Measurements from ENCODE around the gene TRIM29.

DNA sequence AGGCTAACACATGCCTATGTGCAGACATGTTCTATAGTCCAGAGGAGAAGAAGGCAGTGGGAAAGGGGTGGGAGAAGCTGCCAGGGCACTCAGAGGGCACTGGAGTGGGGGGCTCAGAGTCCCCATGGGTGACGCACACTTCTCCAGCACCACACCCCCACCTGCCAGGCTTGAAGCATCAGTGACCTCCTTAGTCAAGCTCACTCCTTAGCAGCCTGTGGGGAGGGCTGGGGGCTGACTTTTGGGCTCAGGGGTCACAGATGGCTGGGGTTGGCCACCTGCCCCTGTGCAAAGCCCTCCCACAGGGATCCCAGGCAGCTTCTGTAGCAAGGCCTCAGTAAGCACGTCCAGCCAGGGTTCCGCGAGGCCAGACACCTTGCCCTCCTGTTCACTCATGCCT lies 18.8 kb downstream of the TRIM29 start:
- TF ChIP-seq CTCF (conservative IDR thresholded peaks at IDR 0.05) = no peak
- TF ChIP-seq EZH2 (IDR thresholded peaks at IDR 0.05; ENCODE audit: low read depth) = no peak
